Measurements from ENCODE around the gene PIK3AP1. TPM values are rescaled to one million over a fixed set of nuclear protein-coding genes. Genes with fewer than 3 reads are reported as not detected.

PIK3AP1 gene
- polyA plus RNA-seq, 1 of the 3 experiments (the other 2 are of a cell fraction), result 0.07 TPM

DNA sequence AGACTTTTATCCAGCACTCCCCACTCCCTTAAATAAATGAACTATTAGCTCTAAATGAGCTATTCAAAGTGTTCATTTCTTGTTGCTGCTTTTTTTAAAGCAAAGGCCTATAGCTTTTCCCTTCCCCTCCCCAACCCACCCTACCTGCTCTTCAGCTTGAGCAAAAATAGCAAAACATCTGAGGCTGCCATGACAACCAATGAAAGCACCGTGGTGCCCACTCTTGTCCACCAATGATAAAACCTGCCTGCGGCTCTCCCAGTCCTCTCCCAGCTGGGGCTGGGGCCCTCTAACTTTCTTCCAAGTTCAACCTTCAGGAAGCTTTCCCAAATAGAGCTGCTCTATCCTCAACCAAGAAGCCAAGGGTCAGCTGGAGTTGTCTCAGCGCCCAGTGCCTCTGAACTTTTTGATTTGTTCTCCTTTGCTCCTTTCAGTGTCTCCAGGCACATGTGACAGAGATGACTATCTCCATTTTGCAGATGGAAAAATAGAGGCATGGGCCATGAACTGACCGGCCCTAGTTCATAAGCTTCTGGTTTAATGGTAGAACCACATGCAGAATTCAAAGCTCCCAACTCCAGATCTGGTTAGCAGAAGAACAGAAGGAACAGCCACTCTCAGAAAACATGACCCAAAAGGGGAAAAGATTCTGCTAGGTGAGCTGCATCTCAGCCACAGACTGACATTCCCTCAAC lies 47.7 kb downstream of the PIK3AP1 start:
- Histone ChIP-seq H3K4me1 (ENCODE audit: control insufficient read depth in 1 of 2, insufficient read depth in 2 of 2, low read depth in 1 of 2, low read length in 1 of 2) (peaks cover 0 to 6% of the 10 kb centered on the region in 2 experiments; a peak in 1 of 4 replicates), H3K27me3 (ENCODE audit: insufficient read depth) (no peaks in the 10 kb centered on the region), H3K4me2 (no peak overlapping the region), H3K79me2 (ENCODE audit: insufficient read depth) (no peaks in the 10 kb centered on the region), H3K27ac (ENCODE audit: low read depth in 2 of 2, low read length in 1 of 2) (no peak overlapping the region), H4K20me1 (ENCODE audit: insufficient read depth) (no peaks in the 10 kb centered on the region), H3K9me2 (no peaks in the 10 kb centered on the region), H2AFZ (ENCODE audit: low read depth) (no peak overlapping the region), H3K4me3 (ENCODE audit: low read depth in 2 of 2, low read length in 1 of 2) (no peak overlapping the region), H3K36me3 (replicated peaks in 1 of 2; ENCODE audit: control insufficient read depth in 1 of 2, insufficient read depth in 2 of 2, low read length in 1 of 2) (no peaks in the 10 kb centered on the region), H3K9me3 (no peaks in the 10 kb centered on the region), H3K9ac (no peak overlapping the region), H3F3A (replicated peaks; ENCODE audit: insufficient read depth) (no peaks in the 10 kb centered on the region)
- WGBS (ENCODE audit: low lambda C conversion rate), result 59% methylated on average over 4 of the region's 4 CpGs
- CTCF ChIA-PET, result interaction anchor here (3.2 kb wide), 1 partner anchor 32 kb away, joined by 11 read pairs; no protein-coding TSS in a partner anchor
- TF ChIP-seq EZH2phosphoT487 (IDR thresholded peaks at IDR 0.05; ENCODE audit: borderline replicate concordance, low read depth), result no peak
- TF ChIP-seq MXI1 (IDR thresholded peaks at IDR 0.05; ENCODE audit: low read depth, low read length), result no peak
- TF ChIP-seq SMC3 (IDR thresholded peaks at IDR 0.05; ENCODE audit: low read depth, low read length), result no peak
- TF ChIP-seq, protein P1, sequence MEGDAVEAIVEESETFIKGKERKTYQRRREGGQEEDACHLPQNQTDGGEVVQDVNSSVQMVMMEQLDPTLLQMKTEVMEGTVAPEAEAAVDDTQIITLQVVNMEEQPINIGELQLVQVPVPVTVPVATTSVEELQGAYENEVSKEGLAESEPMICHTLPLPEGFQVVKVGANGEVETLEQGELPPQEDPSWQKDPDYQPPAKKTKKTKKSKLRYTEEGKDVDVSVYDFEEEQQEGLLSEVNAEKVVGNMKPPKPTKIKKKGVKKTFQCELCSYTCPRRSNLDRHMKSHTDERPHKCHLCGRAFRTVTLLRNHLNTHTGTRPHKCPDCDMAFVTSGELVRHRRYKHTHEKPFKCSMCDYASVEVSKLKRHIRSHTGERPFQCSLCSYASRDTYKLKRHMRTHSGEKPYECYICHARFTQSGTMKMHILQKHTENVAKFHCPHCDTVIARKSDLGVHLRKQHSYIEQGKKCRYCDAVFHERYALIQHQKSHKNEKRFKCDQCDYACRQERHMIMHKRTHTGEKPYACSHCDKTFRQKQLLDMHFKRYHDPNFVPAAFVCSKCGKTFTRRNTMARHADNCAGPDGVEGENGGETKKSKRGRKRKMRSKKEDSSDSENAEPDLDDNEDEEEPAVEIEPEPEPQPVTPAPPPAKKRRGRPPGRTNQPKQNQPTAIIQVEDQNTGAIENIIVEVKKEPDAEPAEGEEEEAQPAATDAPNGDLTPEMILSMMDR (IDR thresholded peaks at IDR 0.05), result no peak
- no peak for TF ChIP-seq RXRA (IDR thresholded peaks at IDR 0.05; ENCODE audit: borderline replicate concordance, low read depth)
- no peak for TF ChIP-seq FOXM1 (IDR thresholded peaks at IDR 0.05; ENCODE audit: low read depth)
- no peak for TF ChIP-seq NRF1 (IDR thresholded peaks at IDR 0.05; ENCODE audit: low read depth, low read length)
- no peak for TF ChIP-seq TCF12 (IDR thresholded peaks at IDR 0.05)
- no peak for TF ChIP-seq NFIC (IDR thresholded peaks at IDR 0.05; ENCODE audit: borderline replicate concordance)
- TF ChIP-seq FOSL2 (IDR thresholded peaks at IDR 0.05; ENCODE audit: borderline replicate concordance, low read depth), result no peak
- no peak for TF ChIP-seq EP300 (IDR thresholded peaks at IDR 0.05; ENCODE audit: borderline replicate concordance in 1 of 2, low read depth in 1 of 2, low read length in 1 of 2)
- TF ChIP-seq TAF1 (IDR thresholded peaks at IDR 0.05; ENCODE audit: borderline replicate concordance, low read depth, low read length), result no peak
- no peak for TF ChIP-seq YY1 (IDR thresholded peaks at IDR 0.05; ENCODE audit: low read depth)
- no peak for TF ChIP-seq RAD21 (IDR thresholded peaks at IDR 0.05; ENCODE audit: low read length)
- TF ChIP-seq RFX5 (IDR thresholded peaks at IDR 0.05; ENCODE audit: low read length), result no peak
- TF ChIP-seq GATA2 (CRISPR knock-in tag; IDR thresholded peaks at IDR 0.05), result no peak
- no peak for DNase-seq
- POLR2A ChIA-PET, result no interaction called here

DNA sequence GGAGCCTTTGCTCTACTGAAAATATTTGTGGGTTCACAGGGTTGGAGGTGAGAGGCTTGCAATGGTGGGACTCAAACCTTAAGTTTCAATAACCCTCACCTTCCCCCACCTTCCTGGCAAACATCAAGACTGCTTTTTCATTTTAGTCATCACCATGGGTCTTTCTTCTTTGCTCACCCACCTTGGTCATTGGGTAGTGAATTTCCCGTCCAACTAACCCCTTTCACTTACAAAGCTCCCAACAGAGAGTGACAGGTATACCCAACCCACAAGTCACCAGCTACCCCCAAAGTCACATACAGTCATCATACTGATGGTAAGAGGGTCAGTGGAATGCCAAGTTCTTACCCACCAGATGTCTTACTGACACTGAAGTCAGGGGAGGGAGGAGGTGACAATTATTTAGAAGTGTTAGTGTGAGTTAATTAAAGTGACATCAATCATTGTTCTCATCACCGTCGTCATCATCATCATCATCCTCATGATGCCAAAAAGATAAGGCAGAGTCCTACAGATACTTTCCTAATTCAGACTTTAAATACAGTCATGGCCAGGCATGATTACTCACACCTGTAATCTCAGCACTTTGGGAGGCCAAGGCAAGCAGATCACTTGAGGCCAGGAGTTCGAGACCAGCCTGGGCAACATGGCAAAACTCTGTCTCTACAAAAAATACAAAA lies 49.0 kb downstream of the PIK3AP1 start:
- no peaks in the 10 kb centered on the region for H3K27me3 ChIP-seq (ENCODE audit: insufficient read depth)
- H3F3A ChIP-seq (replicated peaks; ENCODE audit: insufficient read depth), result no peaks in the 10 kb centered on the region
- H3K27ac ChIP-seq (ENCODE audit: low read depth in 2 of 2, low read length in 1 of 2), result no peak overlapping the region
- CTCF ChIA-PET, result no interaction called here
- H3K9me3 ChIP-seq, result no peaks in the 10 kb centered on the region
- H3K79me2 ChIP-seq (ENCODE audit: insufficient read depth), result no peaks in the 10 kb centered on the region
- no peak overlapping the region for H3K4me3 ChIP-seq (ENCODE audit: low read depth in 2 of 2, low read length in 1 of 2)
- no peaks in the 10 kb centered on the region for H3K9me2 ChIP-seq
- 78% methylated on average over 4 of the region's 4 CpGs for WGBS (ENCODE audit: low lambda C conversion rate)
- H3K4me2 ChIP-seq, result no peak overlapping the region
- H3K4me1 ChIP-seq (ENCODE audit: control insufficient read depth in 1 of 2, insufficient read depth in 2 of 2, low read depth in 1 of 2, low read length in 1 of 2), result peaks cover 0 to 6% of the 10 kb centered on the region in 2 experiments; a peak in 1 of 4 replicates
- no peak for DNase-seq
- no peaks in the 10 kb centered on the region for H3K36me3 ChIP-seq (replicated peaks in 1 of 2; ENCODE audit: control insufficient read depth in 1 of 2, insufficient read depth in 2 of 2, low read length in 1 of 2)
- no peak overlapping the region for H3K9ac ChIP-seq
- H4K20me1 ChIP-seq (ENCODE audit: insufficient read depth), result no peaks in the 10 kb centered on the region
- H2AFZ ChIP-seq (ENCODE audit: low read depth), result no peak overlapping the region
- no peak for TF ChIP-seq EP300 (IDR thresholded peaks at IDR 0.05; ENCODE audit: borderline replicate concordance in 1 of 2, low read depth in 1 of 2, low read length in 1 of 2)
- TF ChIP-seq RFX5 (IDR thresholded peaks at IDR 0.05; ENCODE audit: low read length), result no peak
- no peak for TF ChIP-seq NRF1 (IDR thresholded peaks at IDR 0.05; ENCODE audit: low read depth, low read length)
- TF ChIP-seq ELF1 (IDR thresholded peaks at IDR 0.05), result no peak
- no peak for TF ChIP-seq FOXJ3 (CRISPR knock-in tag; IDR thresholded peaks at IDR 0.05)
- TF ChIP-seq, protein P2, sequence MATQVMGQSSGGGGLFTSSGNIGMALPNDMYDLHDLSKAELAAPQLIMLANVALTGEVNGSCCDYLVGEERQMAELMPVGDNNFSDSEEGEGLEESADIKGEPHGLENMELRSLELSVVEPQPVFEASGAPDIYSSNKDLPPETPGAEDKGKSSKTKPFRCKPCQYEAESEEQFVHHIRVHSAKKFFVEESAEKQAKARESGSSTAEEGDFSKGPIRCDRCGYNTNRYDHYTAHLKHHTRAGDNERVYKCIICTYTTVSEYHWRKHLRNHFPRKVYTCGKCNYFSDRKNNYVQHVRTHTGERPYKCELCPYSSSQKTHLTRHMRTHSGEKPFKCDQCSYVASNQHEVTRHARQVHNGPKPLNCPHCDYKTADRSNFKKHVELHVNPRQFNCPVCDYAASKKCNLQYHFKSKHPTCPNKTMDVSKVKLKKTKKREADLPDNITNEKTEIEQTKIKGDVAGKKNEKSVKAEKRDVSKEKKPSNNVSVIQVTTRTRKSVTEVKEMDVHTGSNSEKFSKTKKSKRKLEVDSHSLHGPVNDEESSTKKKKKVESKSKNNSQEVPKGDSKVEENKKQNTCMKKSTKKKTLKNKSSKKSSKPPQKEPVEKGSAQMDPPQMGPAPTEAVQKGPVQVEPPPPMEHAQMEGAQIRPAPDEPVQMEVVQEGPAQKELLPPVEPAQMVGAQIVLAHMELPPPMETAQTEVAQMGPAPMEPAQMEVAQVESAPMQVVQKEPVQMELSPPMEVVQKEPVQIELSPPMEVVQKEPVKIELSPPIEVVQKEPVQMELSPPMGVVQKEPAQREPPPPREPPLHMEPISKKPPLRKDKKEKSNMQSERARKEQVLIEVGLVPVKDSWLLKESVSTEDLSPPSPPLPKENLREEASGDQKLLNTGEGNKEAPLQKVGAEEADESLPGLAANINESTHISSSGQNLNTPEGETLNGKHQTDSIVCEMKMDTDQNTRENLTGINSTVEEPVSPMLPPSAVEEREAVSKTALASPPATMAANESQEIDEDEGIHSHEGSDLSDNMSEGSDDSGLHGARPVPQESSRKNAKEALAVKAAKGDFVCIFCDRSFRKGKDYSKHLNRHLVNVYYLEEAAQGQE (IDR thresholded peaks at IDR 0.05; ENCODE audit: low read depth, low read length), result no peak
- POLR2A ChIA-PET, result no interaction called here
